Trophoblast cell (in vitro differentiated cells and primary cell): ENCODE results near the gene CCDC102A.

Experiments
- DNase-seq, 2 donors: peaks; one replicate each; pipeline ENCODE4 v3.0.0-alpha.2; 2016
- H2AFZ ChIP-seq: 2 replicates; pipeline ENCODE4 v1.6.1; 2013; ENCODE audit warnings: low read length, moderate library complexity, mild to moderate bottlenecking; ENCODE audit not compliant: insufficient read depth, poor library complexity
- H2AK5ac ChIP-seq: 2 replicates; pipeline ENCODE4 v1.6.1; 2013; ENCODE audit warnings: mild to moderate bottlenecking, low read length
- H2BK120ac ChIP-seq: 2 replicates; pipeline ENCODE4 v1.6.1; 2013; ENCODE audit warnings: low read length, mild to moderate bottlenecking, moderate library complexity; ENCODE audit not compliant: insufficient read depth, poor library complexity
- H2BK12ac ChIP-seq: 2 replicates; pipeline ENCODE4 v1.6.1; 2013; ENCODE audit warnings: mild to moderate bottlenecking, low read length, moderate library complexity
- H2BK5ac ChIP-seq: 2 replicates; pipeline ENCODE4 v1.6.1; 2013; ENCODE audit warnings: low read length, low read depth, moderate library complexity, mild to moderate bottlenecking; ENCODE audit not compliant: poor library complexity
- H3K14ac ChIP-seq: 2 replicates; pipeline ENCODE4 v1.6.1; 2013; ENCODE audit warnings: mild to moderate bottlenecking, low read length
- H3K18ac ChIP-seq: 2 replicates; pipeline ENCODE4 v1.6.1; 2013; ENCODE audit warnings: mild to moderate bottlenecking, low read length
- H3K23ac ChIP-seq: 2 replicates; pipeline ENCODE4 v1.6.1; 2013; ENCODE audit warnings: low read length
- H3K27ac ChIP-seq: 2 replicates; pipeline ENCODE4 v1.5.1; 2013; ENCODE audit warnings: low read depth, mild to moderate bottlenecking, inconsistent platforms, low read length, moderate library complexity
- H3K27me3 ChIP-seq: 2 replicates; pipeline ENCODE4 v1.6.1; 2013; ENCODE audit warnings: inconsistent platforms, mild to moderate bottlenecking, low read length, moderate library complexity; ENCODE audit not compliant: insufficient read depth
- H3K36me3 ChIP-seq, 2 experiments: 1 replicate in 1 of 2; 2 replicates in 1 of 2; pipeline ENCODE4 v1.6.1; 2013; ENCODE audit warnings: low read length in 2 of 2, mild to moderate bottlenecking in 2 of 2, moderate library complexity in 1 of 2; ENCODE audit not compliant: insufficient read depth in 2 of 2, control insufficient read depth in 1 of 2
- H3K4ac ChIP-seq: 2 replicates; pipeline ENCODE4 v1.6.1; 2013; ENCODE audit warnings: low read depth, mild to moderate bottlenecking, low read length, moderate library complexity
- H3K4me1 ChIP-seq, 2 experiments: 1 replicate in 1 of 2; 2 replicates in 1 of 2; pipeline ENCODE4 v1.6.1; 2013; ENCODE audit warnings: low read length in 2 of 2, mild to moderate bottlenecking in 2 of 2, moderate library complexity in 1 of 2; ENCODE audit not compliant: insufficient read depth in 2 of 2, control insufficient read depth in 1 of 2
- H3K4me2 ChIP-seq: 2 replicates; pipeline ENCODE4 v1.6.1; 2013; ENCODE audit warnings: inconsistent platforms, mild to moderate bottlenecking, low read length, moderate library complexity
- H3K4me3 ChIP-seq: 2 replicates; pipeline ENCODE4 v1.5.1; 2013; ENCODE audit warnings: mild to moderate bottlenecking, low read depth, low read length, inconsistent platforms
- H3K79me1 ChIP-seq: one replicate; pipeline ENCODE4 v1.6.1; 2013; ENCODE audit warnings: low read length
- H3K79me2 ChIP-seq: 2 replicates; pipeline ENCODE4 v1.6.1; 2013; ENCODE audit warnings: low read length, mild to moderate bottlenecking; ENCODE audit not compliant: control insufficient read depth, insufficient read depth, poor library complexity
- H3K9ac ChIP-seq: 2 replicates; pipeline ENCODE4 v1.6.1; 2013; ENCODE audit warnings: mild to moderate bottlenecking, low read length
- H3K9me3 ChIP-seq: 2 replicates; pipeline ENCODE4 v1.6.1; 2013; ENCODE audit warnings: low read depth, mild to moderate bottlenecking, control low read depth, inconsistent platforms, low read length; ENCODE audit not compliant: insufficient read depth
- H4K12ac ChIP-seq: 2 replicates; pipeline ENCODE4 v1.6.1; 2013; ENCODE audit warnings: low read depth, mild to moderate bottlenecking, low read length, moderate library complexity
- H4K8ac ChIP-seq: 2 replicates; pipeline ENCODE4 v1.6.1; 2013; ENCODE audit warnings: low read depth, mild to moderate bottlenecking, low read length, moderate library complexity
- H4K91ac ChIP-seq: one replicate; pipeline ENCODE4 v1.6.1; 2013; ENCODE audit warnings: low read depth, mild to moderate bottlenecking, low read length, moderate library complexity
- WGBS: extraction: QIAGEN DNeasy Blood & Tissue Kit; methylation state at CpG from one replicate; pipeline ENCODE4 v1.1.7; 2013; ENCODE audit warnings: missing lambda C conversion rate; ENCODE audit not compliant: insufficient read length, insufficient coverage; ENCODE audit errors: extremely low coverage; 5-methylcytosine and 5-hydroxymethylcytosine counted together

Gene CCDC102A

DNA sequence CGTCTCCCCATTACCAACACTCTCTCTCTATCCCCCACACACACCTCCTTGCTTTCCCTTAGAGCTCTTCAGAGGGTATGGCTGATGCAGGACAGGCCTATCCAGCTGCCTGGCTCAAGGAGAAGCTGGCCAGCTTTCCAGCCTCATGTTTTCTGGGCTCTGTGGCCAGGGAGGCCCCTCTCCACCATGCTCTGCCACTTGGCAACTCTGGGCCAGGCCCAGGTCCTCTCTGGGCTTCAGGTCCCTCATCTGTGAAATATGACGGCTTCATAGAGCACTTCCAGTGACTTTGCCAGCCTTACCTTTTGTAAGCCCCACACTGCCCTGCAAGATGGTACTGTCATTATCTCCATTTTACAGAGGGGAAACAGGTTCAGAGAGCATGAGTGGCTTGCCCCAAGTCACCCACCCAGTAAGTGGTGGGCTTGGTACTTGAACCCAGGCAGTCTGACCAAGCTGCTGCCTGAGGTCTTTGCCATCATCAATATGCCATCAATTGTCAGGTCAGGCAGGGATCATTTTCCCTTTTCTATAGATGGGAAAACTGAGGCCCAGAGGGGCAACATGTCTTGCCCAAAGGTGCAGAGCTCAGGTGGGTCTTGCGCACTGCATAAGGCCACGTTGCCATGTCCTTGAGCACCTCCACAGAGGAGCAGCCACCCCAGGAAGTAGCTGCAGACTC is 5.5 kb upstream of the CCDC102A start:
- Histone ChIP-seq H2AK5ac (no peak overlapping the region), H3K4me2 (no peak overlapping the region), H2BK12ac (no peak overlapping the region), H2BK5ac (no peak overlapping the region), H3K14ac (no peak overlapping the region), H3K4ac (no peak overlapping the region), H3K9ac (no peak overlapping the region), H2AFZ (no peak overlapping the region), H3K36me3 (no peaks in the 10 kb centered on the region), H3K79me2 (no peaks in the 10 kb centered on the region), H3K27ac (no peak overlapping the region), H4K12ac (no peak overlapping the region), H4K91ac (no peak overlapping the region), H3K9me3 (peaks cover 3% of the 10 kb centered on the region), H3K79me1 (peaks cover 2% of the 10 kb centered on the region), H3K18ac (no peak overlapping the region), H3K27me3 (no peaks in the 10 kb centered on the region), H3K23ac (no peak overlapping the region), H4K8ac (no peak overlapping the region), H3K4me1 (peaks cover 7 to 10% of the 10 kb centered on the region in 2 experiments), H3K4me3 (no peak overlapping the region), H2BK120ac (no peak overlapping the region)
- no CpG with 5 or more reads among the region's 4 CpGs for WGBS
- no peak for DNase-seq

DNA sequence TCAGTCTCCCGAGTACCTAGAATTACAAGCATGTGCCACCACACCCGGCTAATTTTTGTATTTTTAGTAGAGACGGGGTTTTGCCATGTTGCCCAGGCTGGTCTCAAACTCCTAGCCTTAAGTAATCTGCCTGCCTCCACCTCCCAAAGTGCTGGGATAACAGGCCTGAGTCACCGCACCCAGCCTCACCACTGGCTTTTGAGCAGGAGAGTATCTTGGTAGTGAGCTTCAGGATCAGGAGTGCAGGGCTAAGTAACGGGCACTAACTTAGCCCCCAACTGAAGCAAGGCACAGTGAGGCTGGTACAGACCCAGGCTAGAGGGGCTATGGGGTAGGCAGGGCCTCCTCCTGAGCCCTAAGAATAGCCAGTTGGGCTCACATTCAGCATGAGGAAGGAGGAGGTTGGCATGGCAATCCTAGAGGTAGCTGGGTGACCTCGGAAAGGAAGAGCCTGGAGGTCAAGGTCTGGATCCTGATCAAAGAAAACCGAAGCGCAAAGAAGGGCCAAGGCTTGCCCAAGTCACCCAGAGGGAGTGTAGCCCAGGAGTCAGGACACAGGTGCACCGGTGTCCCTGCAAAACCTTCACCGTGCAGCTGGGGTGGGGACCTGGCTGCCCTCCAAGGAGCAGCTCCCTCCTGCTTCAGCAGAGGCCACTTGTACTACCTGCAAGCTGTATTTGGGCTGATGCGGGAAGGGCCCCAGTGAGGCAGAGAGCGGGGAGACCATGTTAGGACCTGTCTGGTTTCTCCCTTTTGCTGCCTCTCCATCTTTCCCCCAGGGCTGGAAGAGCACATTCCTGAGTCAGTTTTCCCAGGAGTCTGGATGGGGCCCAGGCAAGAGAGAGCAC is 4.8 kb upstream of the CCDC102A start:
- H2BK12ac ChIP-seq = no peak overlapping the region
- H2AK5ac ChIP-seq = no peak overlapping the region
- H3K79me2 ChIP-seq = peaks cover 5% of the 10 kb centered on the region
- peaks cover 10 to 12% of the 10 kb centered on the region in 2 experiments for H3K4me1 ChIP-seq
- H3K18ac ChIP-seq = no peak overlapping the region
- H3K14ac ChIP-seq = no peak overlapping the region
- WGBS = no CpG with 5 or more reads among the region's 12 CpGs
- H2BK120ac ChIP-seq = no peak overlapping the region
- peaks cover 3% of the 10 kb centered on the region for H3K9me3 ChIP-seq
- no peak overlapping the region for H3K9ac ChIP-seq
- no peak overlapping the region for H2BK5ac ChIP-seq
- no peak overlapping the region for H3K27ac ChIP-seq
- no peak overlapping the region for H4K8ac ChIP-seq
- DNase-seq = no peak
- H4K91ac ChIP-seq = no peak overlapping the region
- H3K4ac ChIP-seq = no peak overlapping the region
- H3K23ac ChIP-seq = no peak overlapping the region
- H3K4me2 ChIP-seq = no peak overlapping the region
- H4K12ac ChIP-seq = no peak overlapping the region
- H3K36me3 ChIP-seq = no peaks in the 10 kb centered on the region
- no peak overlapping the region for H3K4me3 ChIP-seq
- no peaks in the 10 kb centered on the region for H3K27me3 ChIP-seq
- H3K79me1 ChIP-seq = peaks cover 10% of the 10 kb centered on the region
- no peak overlapping the region for H2AFZ ChIP-seq

DNA sequence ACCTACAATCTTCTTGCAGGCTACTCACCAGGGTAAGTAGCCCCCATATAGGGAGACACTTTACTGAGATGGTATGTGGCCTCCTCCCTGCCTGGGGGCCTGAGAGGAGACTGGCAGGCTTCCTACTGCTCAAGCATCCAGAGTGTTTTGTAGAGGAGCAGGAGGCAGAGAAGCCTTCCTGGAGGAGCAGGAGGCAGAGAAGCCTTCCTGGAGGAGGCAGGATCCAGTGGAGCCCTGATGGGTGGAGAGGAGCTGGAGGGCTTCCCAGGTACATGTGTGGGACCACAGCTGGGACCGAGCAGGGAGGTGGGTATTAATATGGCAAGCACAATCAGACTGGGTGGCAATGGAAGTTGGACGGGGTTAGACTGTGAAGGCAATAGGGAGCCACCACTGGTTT is 4.0 kb upstream of the CCDC102A start:
- peaks cover 3% of the 10 kb centered on the region for H3K9me3 ChIP-seq
- DNase-seq = peak in 1 of 2 donors; percentile 20
- no peak overlapping the region for H2AK5ac ChIP-seq
- H3K27ac ChIP-seq = no peak overlapping the region
- no peak overlapping the region for H3K23ac ChIP-seq
- H2BK5ac ChIP-seq = no peak overlapping the region
- H3K9ac ChIP-seq = no peak overlapping the region
- WGBS = no CpG with 5 or more reads among the region's 2 CpGs
- peaks cover 11 to 13% of the 10 kb centered on the region in 2 experiments for H3K4me1 ChIP-seq
- peaks cover 5% of the 10 kb centered on the region for H3K79me2 ChIP-seq
- no peaks in the 10 kb centered on the region for H3K36me3 ChIP-seq
- H2AFZ ChIP-seq = no peak overlapping the region
- no peak overlapping the region for H3K14ac ChIP-seq
- no peak overlapping the region for H2BK12ac ChIP-seq
- H3K4me3 ChIP-seq = no peak overlapping the region
- no peaks in the 10 kb centered on the region for H3K27me3 ChIP-seq
- no peak overlapping the region for H4K12ac ChIP-seq
- H3K18ac ChIP-seq = no peak overlapping the region
- H3K79me1 ChIP-seq = peaks cover 13% of the 10 kb centered on the region
- no peak overlapping the region for H4K91ac ChIP-seq
- no peak overlapping the region for H3K4me2 ChIP-seq
- H2BK120ac ChIP-seq = no peak overlapping the region
- no peak overlapping the region for H4K8ac ChIP-seq
- no peak overlapping the region for H3K4ac ChIP-seq

DNA sequence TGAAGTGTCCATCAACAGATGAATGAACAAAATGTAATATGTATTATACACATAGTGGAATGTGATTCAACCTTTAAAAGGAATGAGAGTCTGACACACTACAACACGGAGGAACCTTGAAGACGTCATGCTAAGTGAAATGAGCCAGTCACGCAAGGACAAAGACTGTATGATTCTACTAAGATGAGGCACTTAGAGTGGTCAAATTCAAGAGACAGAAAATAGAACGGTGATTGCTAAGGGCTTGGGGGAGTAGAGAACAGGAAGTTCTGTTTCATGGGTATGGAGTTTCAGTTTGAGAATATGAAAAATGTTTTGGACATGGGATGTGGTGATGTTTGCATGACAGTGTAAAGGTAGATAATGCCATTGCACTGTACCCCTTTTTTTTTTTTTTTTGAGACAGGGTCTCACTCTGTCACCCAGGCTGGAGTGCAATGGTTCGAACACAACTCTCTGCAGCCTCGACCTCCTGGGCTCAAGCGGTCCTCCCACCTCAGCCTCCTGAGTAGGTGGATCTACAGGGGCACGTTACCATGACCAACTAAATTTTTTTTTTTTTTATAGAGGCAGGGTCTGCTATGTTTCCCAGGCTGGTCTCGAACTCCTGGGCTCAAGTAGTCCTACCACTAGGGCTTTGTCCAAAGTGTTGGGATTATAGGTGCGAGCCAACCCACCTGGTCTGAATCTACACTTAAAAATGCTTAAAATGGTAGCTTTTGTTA is 2.9 kb upstream of the CCDC102A start:
- Histone ChIP-seq H3K36me3 (no peaks in the 10 kb centered on the region), H3K14ac (no peak overlapping the region), H2BK5ac (no peak overlapping the region), H3K4me2 (no peak overlapping the region), H3K18ac (no peak overlapping the region), H2AK5ac (no peak overlapping the region), H4K91ac (no peak overlapping the region), H2AFZ (no peak overlapping the region), H2BK12ac (no peak overlapping the region), H3K4ac (no peak overlapping the region), H4K12ac (no peak overlapping the region), H3K27ac (no peak overlapping the region), H4K8ac (no peak overlapping the region), H3K4me1 (peaks cover 21 to 24% of the 10 kb centered on the region in 2 experiments), H3K79me2 (peaks cover 5% of the 10 kb centered on the region), H3K23ac (no peak overlapping the region), H3K9ac (no peak overlapping the region), H2BK120ac (no peak overlapping the region), H3K27me3 (no peaks in the 10 kb centered on the region), H3K4me3 (no peak overlapping the region), H3K9me3 (peaks cover 3% of the 10 kb centered on the region), H3K79me1 (peaks cover 13% of the 10 kb centered on the region)
- no CpG with 5 or more reads among the region's 10 CpGs for WGBS
- DNase-seq = no peak
